K562 (cell line): ENCODE measurements around the gene KAT6B. TPM values are rescaled to one million over a fixed set of nuclear protein-coding genes. Genes with fewer than 3 reads are reported as not detected.

Experiments
- ATAC-seq: fragments of 200-7000 bp; cut with Tn5 transposase; 3 replicates; pipeline ENCODE4 v1.9.1; 2020; ENCODE audit warnings: moderate library complexity
- BruUV-seq: library from RNA; stranded (reverse); fragments of 400-500 nt; replicated peaks from 2 replicates; lab custom pipeline; 2021; lab: Mats Ljungman, UMichigan
- CTCF ChIA-PET: fragments of 300-600 bp; formaldehyde crosslinking; extraction: SDS; loops from one replicate; lab custom pipeline; 2021; ENCODE audit warnings: low intra/inter-chr PET ratio; lab: Yijun Ruan, JAX
- POLR2A ChIA-PET: fragments of 300-600, 350-650 bp; sonication (Branson Sonifier 250); formaldehyde crosslinking; extraction: SDS; loops from one replicate; lab custom pipeline; 2021; ENCODE audit warnings: antibody characterized with exemption, inconsistent platforms; lab: Yijun Ruan, JAX
- DNase-seq, 4 experiments: peaks; one replicate each; pipeline versions ENCODE4 v3.0.0 to v3.0.0-alpha.2; 2011 to 2018; ENCODE audit warnings: low spot score in 3 of 4, mixed read lengths in 3 of 4; ENCODE audit errors: extremely low read depth in 1 of 4
- FAIRE-seq: peaks from 2 replicates; lab custom pipeline; 2011; peaks lifted over from hg19 to GRCh38; lab: Jason Lieb, UNC
- H2AFZ ChIP-seq: 2 replicates; pipeline ENCODE4 v1.6.0; 2011; ENCODE audit warnings: low read depth, low read length, control low read depth, inconsistent platforms
- H3K27ac ChIP-seq: fragments of 200-600 bp; 3 replicates; pipeline ENCODE4 v1.8.0; 2011; ENCODE audit warnings: low read depth, mild to moderate bottlenecking, control low read depth, inconsistent platforms, low read length, moderate library complexity, mixed read lengths; ENCODE audit errors: extremely low read depth
- H3K27me3 ChIP-seq, 2 experiments: fragments of 300-600 bp in 1 of 2; 2 replicates in 1 of 2; 3 replicates in 1 of 2; pipeline versions ENCODE4 v1.6.0 to v1.8.0; 2011; ENCODE audit warnings: inconsistent platforms in 2 of 2, low read length in 2 of 2, mild to moderate bottlenecking in 1 of 2, mixed read lengths in 1 of 2, moderate library complexity in 1 of 2; ENCODE audit not compliant: control insufficient read depth in 2 of 2, insufficient read depth in 2 of 2
- H3K36me3 ChIP-seq: fragments of 300-600 bp; 3 replicates; pipeline ENCODE4 v1.8.0; 2011; ENCODE audit warnings: mild to moderate bottlenecking, low read length, inconsistent platforms; ENCODE audit not compliant: control insufficient read depth, insufficient read depth
- H3K4me1 ChIP-seq, 2 experiments: fragments of 200-600 bp in 1 of 2; replicated peaks in 1 of 2; 2 replicates in 1 of 2; 3 replicates in 1 of 2; pipeline versions ENCODE4 v1.5.1 to v1.8.0; 2011; ENCODE audit warnings: inconsistent platforms in 2 of 2, low read length in 2 of 2, mild to moderate bottlenecking in 1 of 2, mixed read lengths in 1 of 2, moderate library complexity in 1 of 2; ENCODE audit not compliant: control insufficient read depth in 2 of 2, insufficient read depth in 2 of 2
- H3K4me2 ChIP-seq: 2 replicates; pipeline ENCODE4 v1.6.1; 2011; ENCODE audit warnings: low read length, control low read depth, inconsistent platforms, mixed read lengths; ENCODE audit not compliant: insufficient read depth
- H3K4me3 ChIP-seq: fragments of 200-600 bp; sonication (generic), shearing (Covaris generic); 2 replicates; pipeline ENCODE4 v1.5.1; 2016; ENCODE audit warnings: control low read depth, inconsistent platforms
- H3K79me2 ChIP-seq: fragments of 200-600 bp; 3 replicates; pipeline ENCODE4 v1.8.0; 2011; ENCODE audit warnings: low read length, inconsistent platforms; ENCODE audit not compliant: control insufficient read depth, insufficient read depth
- H3K9ac ChIP-seq, 2 experiments: 2 replicates each; pipeline versions ENCODE4 v1.6.0 to v1.6.1; 2011; ENCODE audit warnings: low read depth in 2 of 2, low read length in 2 of 2, control low read depth in 1 of 2, inconsistent platforms in 1 of 2, mild to moderate bottlenecking in 1 of 2, mixed read lengths in 1 of 2; ENCODE audit not compliant: insufficient read depth in 1 of 2
- H3K9me1 ChIP-seq: one replicate; pipeline ENCODE4 v1.6.0; 2011; ENCODE audit warnings: inconsistent platforms, mild to moderate bottlenecking, low read length, moderate library complexity; ENCODE audit not compliant: control insufficient read depth, insufficient read depth
- H3K9me3 ChIP-seq: replicated peaks from 2 replicates; pipeline ENCODE4 v1.5.1; 2011; ENCODE audit warnings: low read depth, low read length, inconsistent platforms; ENCODE audit not compliant: control insufficient read depth, insufficient read depth
- H4K20me1 ChIP-seq: replicated peaks from 2 replicates; pipeline ENCODE4 v1.6.1; 2011; ENCODE audit warnings: low read length, inconsistent platforms, mixed read lengths; ENCODE audit not compliant: control insufficient read depth, insufficient read depth
- CBX5 ChIP-seq: IDR thresholded peaks from 2 replicates; pipeline ENCODE4 v1.6.1; 2014; ENCODE audit warnings: low read depth, borderline replicate concordance
- CEBPG ChIP-seq, 3 experiments: fragments of 200-800 bp in 1 of 3; sonication (Bioruptor generic) in 1 of 3; sonication (generic) in 1 of 3; formaldehyde crosslinking in 1 of 3; IDR thresholded peaks in 2 of 3; conservative IDR thresholded peaks in 1 of 3; 2 replicates each; pipeline versions ENCODE4 v1.6.1 to v1.8.0; 2016 to 2022; ENCODE audit warnings: missing compliant biosample characterization in 2 of 3, missing genetic modification characterization in 2 of 3, mild to moderate bottlenecking in 1 of 3, missing genetic modification reagents in 1 of 3
- ESRRA ChIP-seq: fragments of 450-650 bp; IDR thresholded peaks from 2 replicates; pipeline ENCODE4 v1.6.1; 2014; ENCODE audit warnings: low read depth, mild to moderate bottlenecking, moderate library complexity, borderline replicate concordance
- ETS2 ChIP-seq: IDR thresholded peaks from 2 replicates; pipeline ENCODE4 v1.6.1; 2016; ENCODE audit warnings: borderline replicate concordance, missing genetic modification characterization, mild to moderate bottlenecking, moderate library complexity, missing compliant biosample characterization; ENCODE audit not compliant: poor library complexity, severe bottlenecking
- HMGN3 ChIP-seq: IDR thresholded peaks from 2 replicates; pipeline ENCODE4 v1.6.1; 2011; ENCODE audit warnings: borderline replicate concordance, low read depth, mild to moderate bottlenecking, mixed read lengths, low read length; ENCODE audit not compliant: insufficient read length; ENCODE audit errors: extremely low read depth
- MBD2 ChIP-seq: sonication (generic); IDR thresholded peaks from 2 replicates; pipeline ENCODE4 v1.6.1; 2016; ENCODE audit warnings: low read depth, borderline replicate concordance
- MEIS2 ChIP-seq: fragments of 450-650 bp; IDR thresholded peaks from 2 replicates; pipeline ENCODE4 v1.6.1; 2014; ENCODE audit warnings: mild to moderate bottlenecking; ENCODE audit not compliant: partially characterized antibody
- POLR2H ChIP-seq: IDR thresholded peaks from 2 replicates; pipeline ENCODE4 v1.6.1; 2016; ENCODE audit warnings: missing genetic modification characterization, low read depth, mild to moderate bottlenecking, control low read depth, missing compliant biosample characterization, moderate library complexity
- RAD51 ChIP-seq: fragments of 450-650 bp; IDR thresholded peaks from 2 replicates; pipeline ENCODE4 v1.7.1; 2016; ENCODE audit warnings: low read depth, mild to moderate bottlenecking, borderline replicate concordance
- SNIP1 ChIP-seq: fragments of 450-650 bp; IDR thresholded peaks from 2 replicates; pipeline ENCODE4 v1.7.1; 2017; ENCODE audit warnings: low read depth, mild to moderate bottlenecking
- SOX6 ChIP-seq: fragments of 450-650 bp; IDR thresholded peaks from 2 replicates; pipeline ENCODE4 v1.6.1; 2014; ENCODE audit warnings: mild to moderate bottlenecking
- XRCC3 ChIP-seq: fragments of 450-650 bp; IDR thresholded peaks from 2 replicates; pipeline ENCODE4 v1.6.1; 2017; ENCODE audit warnings: mild to moderate bottlenecking, moderate library complexity
- ZNF224 ChIP-seq: sonication (generic); formaldehyde crosslinking; IDR thresholded peaks from 2 replicates; pipeline ENCODE4 v1.8.0; 2022; ENCODE audit warnings: mild to moderate bottlenecking, missing genetic modification reagents
- WGBS: fragments of 100-300 bp; shearing (Covaris generic); methylation state at CpG from one replicate; pipeline ENCODE4 v1.1.6; 2016; ENCODE audit warnings: low coverage, mixed read lengths; ENCODE audit not compliant: insufficient coverage; ENCODE audit errors: missing lambda C conversion rate; 5-methylcytosine and 5-hydroxymethylcytosine counted together
- in situ Hi-C: fragments of 300-500 bp; cut with MboI; formaldehyde crosslinking; loops from 4 replicates; pipeline ENCODE4 v1.15.0; 2018; ENCODE audit warnings: inconsistent platforms, mixed read lengths
- intact Hi-C: fragments of 100-400 bp; cut with micrococcal nuclease; formaldehyde crosslinking; loops from 2 replicates; pipeline ENCODE4 v1.14.2; 2022
- polyA plus RNA-seq, 8 experiments: library from polyadenylated mRNA; depleted of rRNA in 4 of 8; stranded (reverse) in 5 of 8; unstranded in 3 of 8; fragments of >200 nt; fragmentation: Nextera tagmentation in 2 of 8; fragmentation: Illumina TruSeq in 1 of 8; extraction: Ambion mirVana in 2 of 8; extraction: Trizol in 1 of 8; gene quantifications; 2 replicates each; pipeline versions ENCODE4 v1.2.1 to v1.2.3, GENCODE V29; 2011 to 2014; ENCODE audit warnings: inconsistent platforms in 1 of 8, missing spikeins in 1 of 8
- total RNA-seq, 7 experiments: library from RNA; depleted of rRNA in 6 of 7; stranded (reverse); fragments of >200 nt in 6 of 7; fragmentation: Illumina TruSeq in 2 of 7; extraction: Trizol in 2 of 7; gene quantifications; 2 replicates each; pipeline versions ENCODE4 v1.2.1 to v1.2.3, GENCODE V29; 2011 to 2021; ENCODE audit warnings: low replicate concordance in 1 of 7
- TF ChIP-seq, protein P1 (sequence below): fragments of 250-450 bp; sonication (Bioruptor Pico); IDR thresholded peaks from 2 replicates; pipeline ENCODE4 v1.5.1; 2021; ENCODE audit warnings: mild to moderate bottlenecking
- TF ChIP-seq, protein P2 (sequence below): fragments of 450-650 bp; IDR thresholded peaks from 2 replicates; pipeline ENCODE4 v1.6.1; 2016
- TF ChIP-seq, protein P3 (sequence below): fragments of 150-350 bp; conservative IDR thresholded peaks from 2 replicates; pipeline ENCODE4 v1.6.1; 2014; ENCODE audit warnings: low read length

KAT6B gene
- total and polyA plus RNA-seq, 9 of the 15 experiments (the other 6 are each of a cell fraction or from before 2014, with no cell fraction given), result 1.4 to 9.2 (median 6.8) TPM

DNA sequence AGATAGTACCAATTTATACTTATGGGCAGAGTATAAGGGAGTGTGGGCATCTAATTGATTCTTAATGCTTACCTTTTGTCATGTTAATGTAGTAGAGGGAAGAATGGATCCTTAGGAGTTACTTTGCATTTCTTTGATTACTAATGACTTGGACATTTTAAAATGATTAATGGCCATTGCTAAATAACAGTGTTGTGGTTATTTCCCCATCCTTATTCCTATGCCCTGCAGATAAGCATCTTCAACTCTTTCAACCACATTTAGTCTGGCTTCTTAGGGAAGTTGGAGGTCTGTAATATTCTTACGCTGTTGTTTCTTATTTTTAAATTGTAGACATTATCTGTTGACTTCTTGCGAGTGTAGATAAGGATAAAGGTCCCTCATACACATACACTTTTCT, 37.2 kb downstream of the KAT6B start:
- H3K79me2 ChIP-seq, result no peaks in the 10 kb centered on the region
- in situ Hi-C loops, result no loop called here
- H3K4me3 ChIP-seq, result no peak overlapping the region
- H3K9ac ChIP-seq, result no peak overlapping the region
- BruUV-seq, result no TSS peak
- ATAC-seq (no peak), FAIRE-seq (no peak), DNase-seq (no peak)
- WGBS, result 0% methylated on average over 2 of the region's 2 CpGs
- H3K4me2 ChIP-seq, result no peak overlapping the region
- intact Hi-C loops, result no loop called here
- H3K9me1 ChIP-seq, result no peaks in the 10 kb centered on the region
- POLR2A ChIA-PET, result interaction anchor here (0.6 to 1.9 kb wide), 2 partner anchors 10 to 13 kb away, joined by 3 to 9 read pairs; no protein-coding TSS in a partner anchor
- H3K27me3 ChIP-seq, result no peaks in the 10 kb centered on the region
- no peaks in the 10 kb centered on the region for H3K9me3 ChIP-seq
- no peaks in the 10 kb centered on the region for H3K36me3 ChIP-seq
- peaks cover 0 to 17% of the 10 kb centered on the region in 2 experiments; a peak in 2 of 5 replicates for H3K4me1 ChIP-seq
- H3K27ac ChIP-seq, result no peak overlapping the region
- H4K20me1 ChIP-seq, result 0 out of 2 replicates have a peak, but pooled peaks cover 4% of the 10 kb centered on the region
- CTCF ChIA-PET, result no interaction called here
- H2AFZ ChIP-seq, result no peak overlapping the region
- TF ChIP-seq, protein P1, sequence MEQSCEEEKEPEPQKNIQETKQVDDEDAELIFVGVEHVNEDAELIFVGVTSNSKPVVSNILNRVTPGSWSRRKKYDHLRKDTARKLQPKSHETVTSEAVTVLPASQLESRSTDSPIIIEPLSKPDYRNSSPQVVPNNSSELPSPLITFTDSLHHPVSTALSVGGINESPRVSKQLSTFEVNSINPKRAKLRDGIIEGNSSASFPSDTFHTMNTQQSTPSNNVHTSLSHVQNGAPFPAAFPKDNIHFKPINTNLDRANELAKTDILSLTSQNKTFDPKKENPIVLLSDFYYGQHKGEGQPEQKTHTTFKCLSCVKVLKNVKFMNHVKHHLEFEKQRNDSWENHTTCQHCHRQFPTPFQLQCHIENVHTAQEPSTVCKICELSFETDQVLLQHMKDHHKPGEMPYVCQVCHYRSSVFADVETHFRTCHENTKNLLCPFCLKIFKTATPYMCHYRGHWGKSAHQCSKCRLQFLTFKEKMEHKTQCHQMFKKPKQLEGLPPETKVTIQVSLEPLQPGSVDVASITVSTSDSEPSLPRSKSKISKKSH, result no peak
- no peak for TF ChIP-seq RAD51
- peak; percentile 91 for TF ChIP-seq MEIS2
- peak; percentile 65; the same call in 1 of the 2 replicates for TF ChIP-seq SOX6
- TF ChIP-seq MBD2, result no peak
- TF ChIP-seq ZNF224 (CRISPR knock-in tag), result no peak
- TF ChIP-seq ETS2, result no peak
- TF ChIP-seq, protein P2, sequence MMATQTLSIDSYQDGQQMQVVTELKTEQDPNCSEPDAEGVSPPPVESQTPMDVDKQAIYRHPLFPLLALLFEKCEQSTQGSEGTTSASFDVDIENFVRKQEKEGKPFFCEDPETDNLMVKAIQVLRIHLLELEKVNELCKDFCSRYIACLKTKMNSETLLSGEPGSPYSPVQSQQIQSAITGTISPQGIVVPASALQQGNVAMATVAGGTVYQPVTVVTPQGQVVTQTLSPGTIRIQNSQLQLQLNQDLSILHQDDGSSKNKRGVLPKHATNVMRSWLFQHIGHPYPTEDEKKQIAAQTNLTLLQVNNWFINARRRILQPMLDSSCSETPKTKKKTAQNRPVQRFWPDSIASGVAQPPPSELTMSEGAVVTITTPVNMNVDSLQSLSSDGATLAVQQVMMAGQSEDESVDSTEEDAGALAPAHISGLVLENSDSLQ, result peak; percentile 69; the same call in 1 of the 2 replicates
- TF ChIP-seq HMGN3, result no peak
- TF ChIP-seq SNIP1, result no peak
- TF ChIP-seq POLR2H (tag), result peak; percentile 32; the same call in 1 of the 2 replicates
- TF ChIP-seq CEBPG (CRISPR knock-in tag; IDR thresholded peaks at IDR 0.05), result no peak
- TF ChIP-seq CEBPG (tag; conservative IDR thresholded peaks at IDR 0.05 in 1 of 2, IDR thresholded peaks at IDR 0.05 in 1 of 2), result peak; percentile 52 to 83; a peak in 3 of 4 replicates
- peak; percentile 25; the same call in 1 of the 2 replicates for TF ChIP-seq ESRRA
- no peak for TF ChIP-seq XRCC3
- no peak for TF ChIP-seq CBX5
- TF ChIP-seq, protein P3, sequence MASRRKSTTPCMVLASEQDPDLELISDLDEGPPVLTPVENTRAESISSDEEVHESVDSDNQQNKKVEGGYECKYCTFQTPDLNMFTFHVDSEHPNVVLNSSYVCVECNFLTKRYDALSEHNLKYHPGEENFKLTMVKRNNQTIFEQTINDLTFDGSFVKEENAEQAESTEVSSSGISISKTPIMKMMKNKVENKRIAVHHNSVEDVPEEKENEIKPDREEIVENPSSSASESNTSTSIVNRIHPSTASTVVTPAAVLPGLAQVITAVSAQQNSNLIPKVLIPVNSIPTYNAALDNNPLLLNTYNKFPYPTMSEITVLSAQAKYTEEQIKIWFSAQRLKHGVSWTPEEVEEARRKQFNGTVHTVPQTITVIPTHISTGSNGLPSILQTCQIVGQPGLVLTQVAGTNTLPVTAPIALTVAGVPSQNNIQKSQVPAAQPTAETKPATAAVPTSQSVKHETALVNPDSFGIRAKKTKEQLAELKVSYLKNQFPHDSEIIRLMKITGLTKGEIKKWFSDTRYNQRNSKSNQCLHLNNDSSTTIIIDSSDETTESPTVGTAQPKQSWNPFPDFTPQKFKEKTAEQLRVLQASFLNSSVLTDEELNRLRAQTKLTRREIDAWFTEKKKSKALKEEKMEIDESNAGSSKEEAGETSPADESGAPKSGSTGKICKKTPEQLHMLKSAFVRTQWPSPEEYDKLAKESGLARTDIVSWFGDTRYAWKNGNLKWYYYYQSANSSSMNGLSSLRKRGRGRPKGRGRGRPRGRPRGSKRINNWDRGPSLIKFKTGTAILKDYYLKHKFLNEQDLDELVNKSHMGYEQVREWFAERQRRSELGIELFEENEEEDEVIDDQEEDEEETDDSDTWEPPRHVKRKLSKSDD, result no peak
